K562 (cell line): ENCODE data around the gene DPAGT1. TPM values are rescaled to one million over a fixed set of nuclear protein-coding genes. Genes with fewer than 3 reads are reported as not detected.

Experiments used
- AFF4 ChIP-seq: sonication (generic); formaldehyde crosslinking; IDR thresholded peaks from 2 replicates; pipeline ENCODE4 v1.8.0; 2023; ENCODE audit warnings: mild to moderate bottlenecking, missing genetic modification reagents
- ARID1B ChIP-seq: fragments of 450-650 bp; IDR thresholded peaks from 2 replicates; pipeline ENCODE4 v1.6.1; 2016; ENCODE audit warnings: antibody characterized with exemption, mild to moderate bottlenecking, inconsistent platforms
- CREB5 ChIP-seq: fragments of 250-450 bp; sonication (Bioruptor Pico); IDR thresholded peaks from 2 replicates; pipeline ENCODE4 v1.5.0; 2020; ENCODE audit warnings: mild to moderate bottlenecking
- E4F1 ChIP-seq: fragments of 250-450 bp; sonication (Bioruptor Pico); IDR thresholded peaks from 2 replicates; pipeline ENCODE4 v1.5.0; 2021; ENCODE audit warnings: mild to moderate bottlenecking, borderline replicate concordance
- KLF1 ChIP-seq: fragments of 450-650 bp; IDR thresholded peaks from 2 replicates; pipeline ENCODE4 v1.6.1; 2016; ENCODE audit warnings: missing genetic modification characterization, missing compliant biosample characterization
- MCM2 ChIP-seq: fragments of 450-650 bp; IDR thresholded peaks from 2 replicates; pipeline ENCODE4 v1.6.1; 2017; ENCODE audit warnings: low read depth, mild to moderate bottlenecking
- MNT ChIP-seq, 2 experiments: fragments of 450-650 bp; conservative IDR thresholded peaks; 2 replicates each; pipeline ENCODE4 v1.6.1; 2017; ENCODE audit warnings: mild to moderate bottlenecking in 2 of 2, moderate library complexity in 2 of 2
- NBN ChIP-seq: fragments of 450-650 bp; IDR thresholded peaks from 2 replicates; pipeline ENCODE4 v1.6.1; 2016; ENCODE audit warnings: low read depth, mild to moderate bottlenecking
- SMARCA4 ChIP-seq: fragments of 450-650 bp; IDR thresholded peaks from 2 replicates; pipeline ENCODE4 v1.6.1; 2016
- STAT5A ChIP-seq: IDR thresholded peaks from 2 replicates; pipeline ENCODE4 v1.6.1; 2012; ENCODE audit warnings: low read length, inconsistent platforms, borderline replicate concordance
- TEAD4 ChIP-seq, 2 experiments: sonication (generic) in 1 of 2; formaldehyde crosslinking in 1 of 2; IDR thresholded peaks; 2 replicates each; pipeline versions ENCODE4 v1.6.1 to v1.8.0; 2012 to 2022; ENCODE audit warnings: borderline replicate concordance in 1 of 2, inconsistent platforms in 1 of 2, low read length in 1 of 2, mild to moderate bottlenecking in 1 of 2, missing genetic modification reagents in 1 of 2
- ZHX1 ChIP-seq: fragments of 150-350 bp; conservative IDR thresholded peaks from 2 replicates; pipeline ENCODE4 v1.6.1; 2014; ENCODE audit warnings: low read length
- ZNF140 ChIP-seq: fragments of 250-450 bp; sonication (Bioruptor Pico); IDR thresholded peaks from 2 replicates; pipeline ENCODE4 v1.8.0; 2021; ENCODE audit warnings: moderate library complexity, mild to moderate bottlenecking, inconsistent platforms
- ZNF512 ChIP-seq: IDR thresholded peaks from 2 replicates; pipeline ENCODE4 v1.6.1; 2016; ENCODE audit warnings: missing genetic modification characterization, missing compliant biosample characterization
- polyA plus RNA-seq, 8 experiments: library from polyadenylated mRNA; depleted of rRNA in 4 of 8; stranded (reverse) in 5 of 8; unstranded in 3 of 8; fragments of >200 nt; fragmentation: Nextera tagmentation in 2 of 8; fragmentation: Illumina TruSeq in 1 of 8; extraction: Ambion mirVana in 2 of 8; extraction: Trizol in 1 of 8; gene quantifications; 2 replicates each; pipeline versions ENCODE4 v1.2.1 to v1.2.3, GENCODE V29; 2011 to 2014; ENCODE audit warnings: inconsistent platforms in 1 of 8, missing spikeins in 1 of 8
- total RNA-seq, 7 experiments: library from RNA; depleted of rRNA in 6 of 7; stranded (reverse); fragments of >200 nt in 6 of 7; fragmentation: Illumina TruSeq in 2 of 7; extraction: Trizol in 2 of 7; gene quantifications; 2 replicates each; pipeline versions ENCODE4 v1.2.1 to v1.2.3, GENCODE V29; 2011 to 2021; ENCODE audit warnings: low replicate concordance in 1 of 7

The DPAGT1 gene
- total and polyA plus RNA-seq, 9 of the 15 experiments (the other 6 are each of a cell fraction or from before 2014, with no cell fraction given): 29.9 to 135 (median 85.0) TPM

GRCh38 chr11:119120639-119121007 lies 19.0 kb upstream of the DPAGT1 start (continued):
- TF ChIP-seq E4F1 (CRISPR knock-in tag) (no peak), ZHX1 (no peak), SMARCA4 (0 out of 2 replicates have a peak, but pooled peaks have one; percentile 21), ZNF140 (CRISPR knock-in tag) (no peak), KLF1 (no peak), ARID1B (peak; percentile 44; the same call in 1 of the 2 replicates), STAT5A (0 out of 2 replicates have a peak, but pooled peaks have one; percentile 33), CREB5 (no peak), AFF4 (CRISPR knock-in tag) (no peak), MNT (conservative IDR thresholded peaks at IDR 0.05) (no peak), MCM2 (no peak), NBN (peak; percentile 34; the same call in 1 of the 2 replicates), ZNF512 (tag) (0 out of 2 replicates have a peak, but pooled peaks have one; percentile 11), TEAD4 (IDR thresholded peaks at IDR 0.05; ENCODE audit: low read length) (no peak), TEAD4 (CRISPR knock-in tag; IDR thresholded peaks at IDR 0.05; ENCODE audit: borderline replicate concordance) (no peak)
